ENCODE measurements around the gene CALHM4. TPM values are rescaled to one million over a fixed set of nuclear protein-coding genes. Genes with fewer than 3 reads are reported as not detected.

CALHM4 gene
- polyA plus RNA-seq, 12 donors: 0.38 TPM; not detected in 11

GRCh38 chr6:116536216-116536621 is 17.3 kb upstream of the CALHM4 start:
- peak; percentile 43 for DNase-seq

GRCh38 chr6:116542426-116542825 is 11.1 kb upstream of the CALHM4 start:
- DNase-seq: no peak

GRCh38 chr6:116543149-116543548 is 10.4 kb upstream of the CALHM4 start:
- no peak for DNase-seq

- no peak for DNase-seq
These were observed 7.9 kb upstream of the CALHM4 start, which contains the start of gene TRAPPC3L for GRCh38 chr6:116545651-116546050. Gene TRAPPC3L, minus strand, starts transcription at chr6:116545684. Its CDS starts 170 bp downstream, at chr6:116545514.

- DNase-seq: no peak
These were observed 6.2 kb upstream of the CALHM4 start for GRCh38 chr6:116547358-116547757.

- no peak for DNase-seq
These were observed 2.8 kb upstream of the CALHM4 start for GRCh38 chr6:116550796-116551195.

GRCh38 chr6:116556065-116556464 is 2.5 kb downstream of the CALHM4 start:
- no peak for DNase-seq

- DNase-seq: no peak
These were observed 3.4 kb downstream of the CALHM4 start for GRCh38 chr6:116556814-116557415.

- no peak for DNase-seq
These were observed 4.3 kb downstream of the CALHM4 start for GRCh38 chr6:116557893-116558292.

- DNase-seq: no peak
These were observed 6.6 kb downstream of the CALHM4 start for GRCh38 chr6:116560130-116560529.

GRCh38 chr6:116561377-116562018 is 7.9 kb downstream of the CALHM4 start:
- DNase-seq: peak; percentile 81

- no peak for DNase-seq
These were observed 8.5 kb downstream of the CALHM4 start for GRCh38 chr6:116562019-116562403.

- DNase-seq: no peak
These were observed 9.1 kb downstream of the CALHM4 start for GRCh38 chr6:116562614-116563013.

- no peak for DNase-seq
These were observed 10.3 kb downstream of the CALHM4 start for GRCh38 chr6:116563830-116564229.

- no peak for DNase-seq
These were observed 10.8 kb downstream of the CALHM4 start for GRCh38 chr6:116564311-116564710.

GRCh38 chr6:116564921-116565872 is 11.6 kb downstream of the CALHM4 start:
- DNase-seq: no peak

GRCh38 chr6:116568111-116568510 is 14.6 kb downstream of the CALHM4 start:
- DNase-seq: no peak

GRCh38 chr6:116568821-116569755 is 15.5 kb downstream of the CALHM4 start:
- no peak for DNase-seq

GRCh38 chr6:116570856-116571682 is 17.5 kb downstream of the CALHM4 start, which contains the start of gene RWDD1:
Gene RWDD1, plus strand, starts transcription at chr6:116571504. Its CDS starts 79 bp downstream, at chr6:116571583.
- DNase-seq: peak; percentile 98

- no peak for DNase-seq
These were observed 18.1 kb downstream of the CALHM4 start for GRCh38 chr6:116571683-116572000.
